ENCODE results near the gene AZI2.

DNA sequence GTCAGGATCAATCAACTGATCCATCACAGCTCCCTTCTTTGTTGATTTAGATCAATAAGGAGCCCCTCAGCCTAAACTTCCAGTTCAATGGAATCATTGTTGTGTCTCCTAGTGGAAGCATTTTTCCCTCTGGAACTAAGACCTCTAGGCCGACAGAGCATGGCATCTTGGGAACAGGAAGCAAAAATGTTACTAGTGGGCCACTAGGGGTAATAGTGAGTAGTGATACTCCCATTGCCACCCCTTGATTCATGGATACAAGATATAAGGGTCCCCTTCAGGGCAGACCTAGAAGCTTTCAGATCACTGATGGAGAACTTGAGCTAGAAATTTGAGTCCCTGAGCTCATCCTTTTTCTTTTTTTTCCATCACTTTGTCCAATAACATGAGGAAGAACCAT, 40.4 kb upstream of the AZI2 start:
- TF ChIP-seq EZH2 (IDR thresholded peaks at IDR 0.05; ENCODE audit: insufficient read depth, poor library complexity, severe bottlenecking), result no peak
- no peak for TF ChIP-seq EZH2phosphoT487 (IDR thresholded peaks at IDR 0.05; ENCODE audit: insufficient read depth, low read depth)
